DMS79 treated with DMSO at 0.1 percent for 48 hours (cell line): ENCODE results near the gene CASP5.
"Not testable (repeated sequence)": the region's sequence is repeated elsewhere in the genome, so short reads cannot be mapped to it uniquely, and the experiment has no call there.

ENCODE experiments used
- DNase-seq: peaks from one replicate; lab custom pipeline; 2025; lab: John Stamatoyannopoulos, UW

CASP5 gene

GRCh38 chr11:105023003-105023402, at the start of gene CASP5:
CASP5 (minus strand) TSS chr11:105023168; CDS start chr11:105023136, 32 bp downstream.
- no peak for DNase-seq

- DNase-seq, result not testable (repeated sequence)
Observed at GRCh38 chr11:105072080-105072479, 49.1 kb upstream of the CASP5 start.

DNA sequence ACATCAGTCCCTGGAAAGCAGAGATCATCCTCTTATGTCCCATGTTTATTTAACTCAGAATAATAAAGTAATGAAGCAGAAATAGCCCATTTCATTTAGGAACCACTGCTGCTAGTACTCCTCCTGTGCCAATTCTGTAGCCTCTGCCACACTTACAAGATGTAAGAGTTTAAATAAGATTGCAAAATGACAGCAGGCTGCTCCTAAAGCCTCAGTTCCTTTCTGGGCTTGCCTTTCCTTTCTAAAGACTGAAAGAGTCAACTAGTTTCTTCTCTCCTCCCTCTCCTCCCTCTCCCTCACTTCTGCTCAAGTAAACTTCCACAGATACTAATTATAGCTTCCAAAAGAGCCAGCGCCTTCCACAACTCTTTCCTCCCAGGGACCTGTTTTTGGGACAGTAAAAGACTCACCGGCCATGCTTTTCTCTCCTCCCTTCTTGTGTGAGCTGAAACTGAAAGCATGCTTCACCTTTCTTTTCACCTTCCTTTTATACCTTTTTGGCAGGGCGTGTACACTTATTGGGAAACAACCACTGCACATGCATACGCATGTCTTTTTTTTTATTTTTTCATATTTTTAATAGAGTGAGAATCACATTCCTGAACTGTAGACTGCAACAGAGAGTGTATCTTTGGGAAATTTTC, 48.2 kb upstream of the CASP5 start:
- no peak for DNase-seq

GRCh38 chr11:105070306-105070705, 47.3 kb upstream of the CASP5 start:
- no peak for DNase-seq

- DNase-seq, result not testable (repeated sequence)
Observed at GRCh38 chr11:105069749-105070148, 46.8 kb upstream of the CASP5 start.

DNA sequence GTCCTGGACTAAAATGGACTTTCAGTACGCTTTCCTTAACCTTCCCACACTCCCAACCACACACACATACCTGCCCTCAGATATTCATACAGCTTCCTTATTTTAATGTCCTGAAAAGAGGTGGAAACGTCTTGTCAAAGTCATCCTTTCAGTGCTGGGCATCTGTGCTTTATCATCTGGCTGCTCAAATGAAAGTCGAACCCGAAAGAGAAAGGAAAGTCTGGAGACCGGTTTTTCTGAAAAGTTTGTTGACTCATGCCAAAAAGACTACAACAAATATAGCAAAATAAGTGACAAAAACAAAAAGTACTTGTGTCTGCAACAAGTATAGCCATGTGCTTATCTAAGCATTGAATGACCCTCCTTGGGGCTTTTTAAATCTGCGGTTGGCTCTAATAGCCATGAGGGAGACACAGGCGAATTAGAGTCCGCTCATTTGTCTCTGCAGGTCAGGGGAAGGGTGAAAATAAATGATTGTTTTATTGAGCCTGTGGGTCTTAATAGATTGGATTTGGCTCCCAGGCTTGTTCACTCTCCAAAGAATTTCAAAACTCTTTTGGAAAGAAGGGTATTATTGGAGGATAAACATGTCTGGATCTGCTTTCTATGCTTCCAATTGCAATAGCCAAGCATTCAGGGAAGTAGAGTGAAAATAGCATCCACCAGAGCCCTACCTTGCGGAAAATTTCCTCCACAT, 40.4 kb upstream of the CASP5 start:
- not testable (repeated sequence) for DNase-seq

- DNase-seq, result no peak
Observed at GRCh38 chr11:105057432-105057831, 34.5 kb upstream of the CASP5 start.

DNA sequence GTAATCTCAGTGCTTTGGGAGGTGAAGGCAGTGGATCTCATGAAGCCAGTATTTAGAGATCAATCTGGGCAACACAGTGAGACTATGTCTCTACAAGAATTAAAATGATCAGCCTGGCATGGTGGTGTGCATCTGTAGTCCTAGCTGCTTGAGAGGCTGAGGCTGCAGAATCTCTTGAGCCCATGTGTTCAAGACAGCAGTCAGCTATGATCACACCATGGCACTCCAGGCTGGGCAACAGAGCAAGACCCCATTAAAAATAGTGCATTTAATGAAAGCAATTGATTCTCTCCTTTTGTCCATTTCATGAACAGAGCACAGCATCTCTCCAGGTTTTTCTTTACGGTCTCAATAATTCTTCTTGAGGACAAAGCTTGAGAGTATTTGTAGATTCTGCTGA, 33.5 kb upstream of the CASP5 start:
- DNase-seq, result no peak

GRCh38 chr11:105054723-105055493, 31.9 kb upstream of the CASP5 start:
- DNase-seq, result no peak

DNA sequence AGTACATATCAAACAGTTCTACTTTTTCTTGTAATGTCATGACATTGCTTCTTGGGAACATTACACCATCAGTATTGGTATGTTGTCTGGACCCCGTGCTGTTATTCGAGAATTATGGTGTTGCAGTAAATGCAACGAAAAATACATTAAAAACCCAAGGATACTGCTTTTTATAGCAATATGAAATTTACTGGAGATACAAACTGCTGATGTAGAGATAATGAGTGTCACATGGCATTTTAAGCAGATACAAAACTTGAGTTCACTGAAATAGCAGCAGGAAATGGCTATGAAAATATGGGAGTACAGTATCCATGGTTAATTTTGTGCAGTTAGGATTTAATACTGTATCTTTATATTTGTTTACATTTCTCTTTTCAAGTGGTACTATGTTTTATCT, 29.5 kb upstream of the CASP5 start:
- DNase-seq, result no peak

DNA sequence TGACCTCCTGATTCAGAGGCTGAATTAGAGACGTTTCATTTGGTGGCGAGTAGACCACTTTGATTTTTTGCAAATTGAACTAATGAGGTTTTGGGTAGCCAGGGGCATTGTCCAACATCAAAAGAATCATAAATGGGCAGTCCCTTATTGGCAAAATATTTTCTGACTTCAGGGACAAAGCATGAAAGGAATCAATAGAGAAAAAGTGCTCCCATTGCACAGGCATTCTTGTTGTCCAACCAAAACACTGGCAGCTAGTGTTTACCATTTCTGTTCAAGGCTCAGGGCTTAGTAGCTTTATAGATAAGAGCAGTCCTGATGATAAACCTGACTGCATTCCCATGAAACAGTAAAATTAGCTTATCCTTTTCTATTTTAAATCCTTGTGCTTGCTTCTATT, 28.6 kb upstream of the CASP5 start:
- DNase-seq, result no peak

- no peak for DNase-seq
Observed at GRCh38 chr11:105049481-105049880, 26.5 kb upstream of the CASP5 start.

DNA sequence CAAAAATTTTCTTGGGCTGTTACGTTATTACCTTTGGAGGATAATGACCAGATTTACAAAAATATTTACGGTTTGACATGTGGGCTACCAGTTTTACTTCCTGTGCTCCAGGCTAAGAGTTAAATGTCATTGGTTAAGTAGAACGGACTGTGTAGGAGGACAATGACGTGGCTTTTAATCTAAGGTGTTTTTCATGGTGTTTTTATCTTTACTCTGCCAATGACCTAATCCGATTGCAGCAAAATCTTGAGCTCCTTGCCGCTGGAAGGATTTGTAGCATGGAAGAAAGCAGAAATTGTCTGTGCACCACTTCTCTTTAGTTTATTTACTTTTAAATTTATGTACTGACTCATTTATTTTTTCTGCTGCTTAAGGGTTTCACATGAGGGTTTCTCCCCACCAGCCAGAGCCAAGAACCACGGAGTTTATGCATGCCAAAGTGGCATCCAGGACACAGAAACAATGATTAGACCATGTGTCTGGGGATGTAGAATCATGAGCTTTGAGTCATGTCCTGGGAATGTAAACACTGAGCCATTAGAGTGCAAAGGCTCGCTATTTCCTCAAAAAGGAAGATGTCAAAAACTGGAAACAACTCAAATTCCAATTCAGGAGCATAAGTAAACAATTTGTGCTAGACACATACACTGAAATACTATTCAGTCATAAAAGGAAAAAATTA, 24.1 kb upstream of the CASP5 start:
- no peak for DNase-seq

GRCh38 chr11:105045676-105046296, 22.8 kb upstream of the CASP5 start:
- DNase-seq, result no peak

GRCh38 chr11:105044557-105045524, 21.9 kb upstream of the CASP5 start, which contains the start of gene CARD16:
CARD16 (minus strand) TSS chr11:105045335; CDS start chr11:105045297, 38 bp downstream.
- not testable (repeated sequence) for DNase-seq

DNA sequence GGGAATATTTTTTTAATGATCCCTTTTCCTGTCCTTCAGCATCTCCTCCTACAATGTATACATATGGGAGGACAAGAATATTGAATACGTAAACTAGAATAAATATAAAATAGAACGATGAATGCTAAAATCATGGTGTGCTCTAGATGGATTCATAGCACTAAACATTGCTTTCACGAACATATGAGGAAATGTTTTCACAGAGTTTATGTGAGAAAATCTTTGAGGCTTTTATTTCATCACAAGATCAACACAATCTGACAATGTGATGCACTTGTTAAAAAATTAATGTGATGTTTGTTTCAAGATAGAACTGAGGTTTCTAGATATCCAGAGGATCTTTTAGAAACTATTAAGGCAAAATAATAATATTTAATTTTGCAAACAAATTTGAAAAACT, 19.2 kb upstream of the CASP5 start:
- no peak for DNase-seq

- no peak for DNase-seq
Observed at GRCh38 chr11:105040703-105041102, 17.7 kb upstream of the CASP5 start.

DNA sequence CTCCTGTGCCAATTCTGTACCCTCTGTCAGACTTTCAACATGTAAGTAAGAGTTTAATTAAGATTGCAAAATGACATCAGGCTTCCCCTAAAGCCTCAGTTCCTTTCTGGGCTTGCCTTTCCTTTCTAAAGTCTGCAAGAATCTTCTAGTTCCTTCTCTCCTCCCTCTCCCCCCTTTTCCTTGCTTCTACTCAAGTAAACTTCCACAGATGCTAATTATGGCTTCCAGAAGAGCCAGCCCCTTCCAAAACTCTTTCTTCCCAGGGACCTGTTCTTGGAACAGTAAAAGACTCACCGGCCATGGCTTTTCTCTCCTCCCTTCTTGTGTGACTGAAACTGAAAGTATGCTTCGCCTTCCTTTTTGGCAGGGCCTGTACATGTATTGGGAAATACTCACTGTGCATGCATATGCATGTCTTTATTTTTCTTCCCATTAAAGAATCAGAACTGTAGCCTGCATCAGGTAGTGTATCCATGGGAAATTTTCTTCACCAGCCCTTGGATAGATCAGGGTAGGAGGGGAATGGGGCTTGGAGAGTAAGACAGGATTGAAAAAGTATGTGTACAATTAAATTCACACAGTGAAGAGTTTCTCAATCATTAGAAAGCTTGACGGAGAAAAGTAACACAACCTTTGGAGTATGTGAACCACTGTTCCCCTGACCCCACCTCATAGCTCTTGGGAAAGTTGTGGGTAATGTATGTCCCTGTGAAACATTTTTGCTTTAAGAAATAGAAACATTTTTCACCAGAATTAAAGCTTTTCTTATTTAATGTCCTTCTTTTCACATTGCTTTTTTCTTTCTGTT, 12.0 kb upstream of the CASP5 start, which contains the start of gene CASP1:
TSS of gene CASP1 (minus strand) at position 332 of the 808 bp plus-strand sequence. CDS start at position 301, 31 bp downstream.
- no peak for DNase-seq

DNA sequence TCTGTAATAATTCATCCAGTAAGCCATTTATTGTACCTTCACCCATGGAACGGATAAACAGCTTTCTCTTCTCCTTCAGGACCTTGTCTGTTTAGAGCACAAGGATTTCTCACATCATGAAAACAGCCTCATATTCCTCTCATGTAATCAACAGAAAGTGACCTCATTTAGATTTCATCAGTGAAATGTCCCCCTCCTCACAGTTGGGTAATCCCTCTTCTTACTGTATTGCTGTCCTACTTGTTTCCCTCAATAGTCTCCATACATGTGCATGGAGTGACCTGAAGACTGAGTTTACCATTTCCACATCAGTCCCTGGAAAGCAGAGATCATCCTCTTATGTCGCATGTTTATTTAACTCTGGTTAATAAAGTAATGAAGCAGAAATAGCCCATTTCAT, 11.4 kb upstream of the CASP5 start:
- DNase-seq, result not testable (repeated sequence)

- no peak for DNase-seq
Observed at GRCh38 chr11:105033781-105034180, 10.8 kb upstream of the CASP5 start.
